NCI-H748 (cell line): ENCODE data around the gene SORBS1.
A peak's percentile ranks its signal among the peaks of the same experiment; 100 is the strongest.

Experiments
- DNase-seq: peaks from one replicate; lab custom pipeline; 2025; ENCODE audit not compliant: unreplicated experiment; lab: John Stamatoyannopoulos, UW

The SORBS1 gene

GRCh38 chr10:95414844-95415485 is 146.2 kb downstream of the SORBS1 start:
- DNase-seq: no peak

- DNase-seq: no peak
Observed at GRCh38 chr10:95414016-95414830, 146.9 kb downstream of the SORBS1 start.

GRCh38 chr10:95413588-95413987 is 147.6 kb downstream of the SORBS1 start:
- no peak for DNase-seq

GRCh38 chr10:95411635-95412034 is 149.5 kb downstream of the SORBS1 start:
- DNase-seq: peak; percentile 1

- no peak for DNase-seq
Observed at GRCh38 chr10:95408983-95409873, 151.9 kb downstream of the SORBS1 start.

GRCh38 chr10:95408148-95408960 is 152.8 kb downstream of the SORBS1 start:
- no peak for DNase-seq

GRCh38 chr10:95407546-95407945 is 153.6 kb downstream of the SORBS1 start:
- no peak for DNase-seq

GRCh38 chr10:95406651-95407280 is 154.4 kb downstream of the SORBS1 start:
- DNase-seq: peak; percentile 17

GRCh38 chr10:95405655-95406054 is 155.5 kb downstream of the SORBS1 start:
- no peak for DNase-seq

- DNase-seq: peak; percentile 8
Observed at GRCh38 chr10:95404864-95405263, 156.3 kb downstream of the SORBS1 start.

GRCh38 chr10:95404462-95404858 is 156.7 kb downstream of the SORBS1 start:
- no peak for DNase-seq

GRCh38 chr10:95403700-95404461 is 157.3 kb downstream of the SORBS1 start:
- DNase-seq: no peak

- no peak for DNase-seq
Observed at GRCh38 chr10:95401704-95402469, 159.3 kb downstream of the SORBS1 start.

- no peak for DNase-seq
Observed at GRCh38 chr10:95400787-95401186, 160.4 kb downstream of the SORBS1 start.

- no peak for DNase-seq
Observed at GRCh38 chr10:95399183-95399582, 162.0 kb downstream of the SORBS1 start.

- no peak for DNase-seq
Observed at GRCh38 chr10:95397747-95398146, 163.4 kb downstream of the SORBS1 start.

GRCh38 chr10:95395947-95396449 is 165.2 kb downstream of the SORBS1 start:
- DNase-seq: no peak

GRCh38 chr10:95394161-95394880 is 166.8 kb downstream of the SORBS1 start:
- no peak for DNase-seq
